HEK293 (cell line): ENCODE data around the gene SLC25A47.

Source experiments
- CTCF ChIA-PET: fragments of 350-600 bp; formaldehyde crosslinking; extraction: SDS; loops from one replicate; lab custom pipeline; 2021; ENCODE audit warnings: antibody characterized with exemption; lab: Yijun Ruan, JAX
- POLR2A ChIA-PET: fragments of 300-600 bp; formaldehyde crosslinking; extraction: SDS; loops from one replicate; lab custom pipeline; 2020; ENCODE audit warnings: antibody characterized with exemption, inconsistent platforms; lab: Yijun Ruan, JAX
- H3K27ac ChIP-seq: fragments of 200-500 bp; sonication (Bioruptor generic); 2 replicates; pipeline ENCODE4 v1.5.1; 2014; ENCODE audit warnings: low read depth, low read length, control low read depth, inconsistent platforms; ENCODE audit errors: extremely low read depth
- H3K36me3 ChIP-seq, 2 experiments: fragments of 200-500 bp in 1 of 2; sonication (Bioruptor generic) in 1 of 2; 1 replicate in 1 of 2; 2 replicates in 1 of 2; pipeline ENCODE4 v1.5.1; 2014 to 2017; ENCODE audit warnings: inconsistent platforms in 2 of 2, low read length in 2 of 2; ENCODE audit not compliant: control insufficient read depth in 2 of 2, insufficient read depth in 1 of 2
- H3K4me1 ChIP-seq: fragments of 200-500 bp; sonication (Bioruptor generic); 2 replicates; pipeline ENCODE4 v1.5.1; 2014; ENCODE audit warnings: mild to moderate bottlenecking, low read length, inconsistent platforms; ENCODE audit not compliant: control insufficient read depth, insufficient read depth
- H3K4me3 ChIP-seq: 2 replicates; pipeline ENCODE4 v1.5.1; 2011; ENCODE audit warnings: low read depth, mild to moderate bottlenecking, control low read depth, low read length, moderate library complexity
- H3K9me3 ChIP-seq: fragments of 200-500 bp; sonication (Bioruptor generic); 2 replicates; pipeline ENCODE4 v1.5.1; 2014; ENCODE audit warnings: low read depth, low read length, inconsistent platforms; ENCODE audit not compliant: control insufficient read depth, insufficient read depth
- GLI2 ChIP-seq: fragments of 450-650 bp; formaldehyde crosslinking; IDR thresholded peaks from 2 replicates; pipeline ENCODE4; 2017; ENCODE audit warnings: missing biosample characterization, missing genetic modification characterization, low read depth, borderline replicate concordance
- OVOL3 ChIP-seq: fragments of 450-650 bp; formaldehyde crosslinking; IDR thresholded peaks from 2 replicates; pipeline ENCODE4 v1.5.1; 2016; ENCODE audit warnings: missing biosample characterization, missing genetic modification characterization
- REST ChIP-seq: fragments of 450-650 bp; formaldehyde crosslinking; IDR thresholded peaks from 2 replicates; pipeline ENCODE4 v1.5.1; 2016; ENCODE audit warnings: missing biosample characterization, missing genetic modification characterization
- SCRT2 ChIP-seq: fragments of 450-650 bp; formaldehyde crosslinking; IDR thresholded peaks from 2 replicates; pipeline ENCODE4 v1.5.1; 2016; ENCODE audit warnings: missing biosample characterization, missing genetic modification characterization
- ZBTB10 ChIP-seq: fragments of 450-650 bp; formaldehyde crosslinking; IDR thresholded peaks from 2 replicates; pipeline ENCODE4 v1.5.1; 2016; ENCODE audit warnings: missing biosample characterization, missing genetic modification characterization
- ZBTB48 ChIP-seq: fragments of 450-650 bp; formaldehyde crosslinking; IDR thresholded peaks from 2 replicates; pipeline ENCODE4 v1.5.1; 2016; ENCODE audit warnings: missing biosample characterization, missing genetic modification characterization
- ZBTB8A ChIP-seq: fragments of 450-650 bp; formaldehyde crosslinking; IDR thresholded peaks from 2 replicates; pipeline ENCODE4 v1.5.1; 2016; ENCODE audit warnings: missing biosample characterization, missing genetic modification characterization
- ZNF138 ChIP-seq: fragments of 450-650 bp; formaldehyde crosslinking; IDR thresholded peaks from 2 replicates; pipeline ENCODE4 v1.5.1; 2016; ENCODE audit warnings: missing biosample characterization, missing genetic modification characterization, borderline replicate concordance
- ZNF157 ChIP-seq: fragments of 450-650 bp; formaldehyde crosslinking; IDR thresholded peaks from 2 replicates; pipeline ENCODE4 v1.5.1; 2016; ENCODE audit warnings: missing biosample characterization, missing genetic modification characterization
- ZNF169 ChIP-seq: fragments of 450-650 bp; formaldehyde crosslinking; IDR thresholded peaks from 2 replicates; pipeline ENCODE4 v1.5.1; 2016; ENCODE audit warnings: missing biosample characterization, missing genetic modification characterization
- ZNF433 ChIP-seq: fragments of 450-650 bp; formaldehyde crosslinking; IDR thresholded peaks from 2 replicates; pipeline ENCODE4 v1.5.1; 2016; ENCODE audit warnings: missing biosample characterization, missing genetic modification characterization, low read depth
- ZNF48 ChIP-seq: fragments of 450-650 bp; formaldehyde crosslinking; IDR thresholded peaks from 2 replicates; pipeline ENCODE4 v1.5.1; 2016; ENCODE audit warnings: missing biosample characterization, missing genetic modification characterization
- ZNF555 ChIP-seq: fragments of 450-650 bp; formaldehyde crosslinking; conservative IDR thresholded peaks from 2 replicates; pipeline ENCODE4 v1.5.1; 2017; ENCODE audit warnings: missing biosample characterization, mild to moderate bottlenecking, missing genetic modification characterization, inconsistent platforms
- ZNF626 ChIP-seq: fragments of 450-650 bp; sonication (Bioruptor Pico); formaldehyde crosslinking; IDR thresholded peaks from 2 replicates; pipeline ENCODE4 v1.5.1; 2018; ENCODE audit warnings: missing biosample characterization, missing genetic modification characterization, inconsistent platforms
- TF ChIP-seq, protein P1 (sequence below): fragments of 450-650 bp; formaldehyde crosslinking; IDR thresholded peaks from 2 replicates; pipeline ENCODE4 v1.5.1; 2016; ENCODE audit warnings: missing biosample characterization, missing genetic modification characterization
- TF ChIP-seq, protein P2 (sequence below): fragments of 450-650 bp; formaldehyde crosslinking; IDR thresholded peaks from 2 replicates; pipeline ENCODE4 v1.5.1; 2016; ENCODE audit warnings: missing biosample characterization, missing genetic modification characterization
- TF ChIP-seq, protein P3 (sequence below): fragments of 450-650 bp; formaldehyde crosslinking; IDR thresholded peaks from 2 replicates; pipeline ENCODE4 v1.5.1; 2016; ENCODE audit warnings: missing biosample characterization, missing genetic modification characterization
- TF ChIP-seq, protein P4 (sequence below): fragments of 450-650 bp; formaldehyde crosslinking; IDR thresholded peaks from 2 replicates; pipeline ENCODE4 v1.5.1; 2016; ENCODE audit warnings: missing biosample characterization, missing genetic modification characterization, borderline replicate concordance
- TF ChIP-seq, protein P5 (sequence below): fragments of 450-650 bp; formaldehyde crosslinking; IDR thresholded peaks from 2 replicates; pipeline ENCODE4 v1.5.1; 2017; ENCODE audit warnings: missing biosample characterization, missing genetic modification characterization

SLC25A47 gene

GRCh38 chr14:100306101-100306997 is 16.8 kb upstream of the SLC25A47 start, which contains the start of gene SLC25A29:
Gene SLC25A29 (minus strand): TSS chr14:100306444. CDS start chr14:100306232, 212 bp downstream.
- ChIA-PET CTCF (no interaction called here), POLR2A (no interaction called here)
- H3K4me1 ChIP-seq = peaks cover 2% of the 10 kb centered on the region; the same call in 1 of the 2 replicates
- TF ChIP-seq, protein P1, sequence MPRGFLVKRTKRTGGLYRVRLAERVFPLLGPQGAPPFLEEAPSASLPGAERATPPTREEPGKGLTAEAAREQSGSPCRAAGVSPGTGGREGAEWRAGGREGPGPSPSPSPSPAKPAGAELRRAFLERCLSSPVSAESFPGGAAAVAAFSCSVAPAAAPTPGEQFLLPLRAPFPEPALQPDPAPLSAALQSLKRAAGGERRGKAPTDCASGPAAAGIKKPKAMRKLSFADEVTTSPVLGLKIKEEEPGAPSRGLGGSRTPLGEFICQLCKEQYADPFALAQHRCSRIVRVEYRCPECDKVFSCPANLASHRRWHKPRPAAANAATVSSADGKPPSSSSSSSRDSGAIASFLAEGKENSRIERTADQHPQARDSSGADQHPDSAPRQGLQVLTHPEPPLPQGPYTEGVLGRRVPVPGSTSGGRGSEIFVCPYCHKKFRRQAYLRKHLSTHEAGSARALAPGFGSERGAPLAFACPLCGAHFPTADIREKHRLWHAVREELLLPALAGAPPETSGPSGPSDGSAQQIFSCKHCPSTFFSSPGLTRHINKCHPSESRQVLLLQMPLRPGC (tag by site-specific recombination) = 0 out of 2 replicates have a peak, but pooled peaks have one; percentile 17
- TF ChIP-seq, protein P2, sequence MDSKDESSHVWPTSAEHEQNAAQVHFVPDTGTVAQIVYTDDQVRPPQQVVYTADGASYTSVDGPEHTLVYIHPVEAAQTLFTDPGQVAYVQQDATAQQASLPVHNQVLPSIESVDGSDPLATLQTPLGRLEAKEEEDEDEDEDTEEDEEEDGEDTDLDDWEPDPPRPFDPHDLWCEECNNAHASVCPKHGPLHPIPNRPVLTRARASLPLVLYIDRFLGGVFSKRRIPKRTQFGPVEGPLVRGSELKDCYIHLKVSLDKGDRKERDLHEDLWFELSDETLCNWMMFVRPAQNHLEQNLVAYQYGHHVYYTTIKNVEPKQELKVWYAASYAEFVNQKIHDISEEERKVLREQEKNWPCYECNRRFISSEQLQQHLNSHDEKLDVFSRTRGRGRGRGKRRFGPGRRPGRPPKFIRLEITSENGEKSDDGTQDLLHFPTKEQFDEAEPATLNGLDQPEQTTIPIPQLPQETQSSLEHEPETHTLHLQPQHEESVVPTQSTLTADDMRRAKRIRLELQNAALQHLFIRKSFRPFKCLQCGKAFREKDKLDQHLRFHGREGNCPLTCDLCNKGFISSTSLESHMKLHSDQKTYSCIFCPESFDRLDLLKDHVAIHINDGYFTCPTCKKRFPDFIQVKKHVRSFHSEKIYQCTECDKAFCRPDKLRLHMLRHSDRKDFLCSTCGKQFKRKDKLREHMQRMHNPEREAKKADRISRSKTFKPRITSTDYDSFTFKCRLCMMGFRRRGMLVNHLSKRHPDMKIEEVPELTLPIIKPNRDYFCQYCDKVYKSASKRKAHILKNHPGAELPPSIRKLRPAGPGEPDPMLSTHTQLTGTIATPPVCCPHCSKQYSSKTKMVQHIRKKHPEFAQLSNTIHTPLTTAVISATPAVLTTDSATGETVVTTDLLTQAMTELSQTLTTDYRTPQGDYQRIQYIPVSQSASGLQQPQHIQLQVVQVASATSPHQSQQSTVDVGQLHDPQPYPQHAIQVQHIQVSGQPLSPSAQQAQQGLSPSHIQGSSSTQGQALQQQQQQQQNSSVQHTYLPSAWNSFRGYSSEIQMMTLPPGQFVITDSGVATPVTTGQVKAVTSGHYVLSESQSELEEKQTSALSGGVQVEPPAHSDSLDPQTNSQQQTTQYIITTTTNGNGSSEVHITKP (tag by site-specific recombination) = peak; percentile 39; the same call in 1 of the 2 replicates
- TF ChIP-seq ZNF433 (tag by site-specific recombination) (no peak), GLI2 (tag by site-specific recombination) (no peak), ZNF48 (tag by site-specific recombination) (no peak), ZNF626 (no peak), REST (tag by site-specific recombination) (no peak), ZNF555 (tag by site-specific recombination) (no peak), ZNF138 (tag by site-specific recombination) (no peak), ZBTB10 (tag by site-specific recombination) (no peak), ZNF157 (tag by site-specific recombination) (no peak), ZBTB8A (0 out of 2 replicates have a peak, but pooled peaks have one; percentile 68), ZBTB48 (tag by site-specific recombination) (peak; percentile 62; the same call in 1 of the 2 replicates), SCRT2 (tag by site-specific recombination) (no peak), ZNF169 (tag by site-specific recombination) (no peak), OVOL3 (no peak)
- TF ChIP-seq, protein P3, sequence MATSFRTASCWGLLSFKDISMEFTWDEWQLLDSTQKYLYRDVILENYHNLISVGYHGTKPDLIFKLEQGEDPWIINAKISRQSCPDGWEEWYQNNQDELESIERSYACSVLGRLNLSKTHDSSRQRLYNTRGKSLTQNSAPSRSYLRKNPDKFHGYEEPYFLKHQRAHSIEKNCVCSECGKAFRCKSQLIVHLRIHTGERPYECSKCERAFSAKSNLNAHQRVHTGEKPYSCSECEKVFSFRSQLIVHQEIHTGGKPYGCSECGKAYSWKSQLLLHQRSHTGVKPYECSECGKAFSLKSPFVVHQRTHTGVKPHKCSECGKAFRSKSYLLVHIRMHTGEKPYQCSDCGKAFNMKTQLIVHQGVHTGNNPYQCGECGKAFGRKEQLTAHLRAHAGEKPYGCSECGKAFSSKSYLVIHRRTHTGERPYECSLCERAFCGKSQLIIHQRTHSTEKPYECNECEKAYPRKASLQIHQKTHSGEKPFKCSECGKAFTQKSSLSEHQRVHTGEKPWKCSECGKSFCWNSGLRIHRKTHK (tag by site-specific recombination) = no peak
- TF ChIP-seq, protein P4, sequence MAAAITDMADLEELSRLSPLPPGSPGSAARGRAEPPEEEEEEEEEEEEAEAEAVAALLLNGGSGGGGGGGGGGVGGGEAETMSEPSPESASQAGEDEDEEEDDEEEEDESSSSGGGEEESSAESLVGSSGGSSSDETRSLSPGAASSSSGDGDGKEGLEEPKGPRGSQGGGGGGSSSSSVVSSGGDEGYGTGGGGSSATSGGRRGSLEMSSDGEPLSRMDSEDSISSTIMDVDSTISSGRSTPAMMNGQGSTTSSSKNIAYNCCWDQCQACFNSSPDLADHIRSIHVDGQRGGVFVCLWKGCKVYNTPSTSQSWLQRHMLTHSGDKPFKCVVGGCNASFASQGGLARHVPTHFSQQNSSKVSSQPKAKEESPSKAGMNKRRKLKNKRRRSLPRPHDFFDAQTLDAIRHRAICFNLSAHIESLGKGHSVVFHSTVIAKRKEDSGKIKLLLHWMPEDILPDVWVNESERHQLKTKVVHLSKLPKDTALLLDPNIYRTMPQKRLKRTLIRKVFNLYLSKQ (tag by site-specific recombination) = no peak
- TF ChIP-seq, protein P5, sequence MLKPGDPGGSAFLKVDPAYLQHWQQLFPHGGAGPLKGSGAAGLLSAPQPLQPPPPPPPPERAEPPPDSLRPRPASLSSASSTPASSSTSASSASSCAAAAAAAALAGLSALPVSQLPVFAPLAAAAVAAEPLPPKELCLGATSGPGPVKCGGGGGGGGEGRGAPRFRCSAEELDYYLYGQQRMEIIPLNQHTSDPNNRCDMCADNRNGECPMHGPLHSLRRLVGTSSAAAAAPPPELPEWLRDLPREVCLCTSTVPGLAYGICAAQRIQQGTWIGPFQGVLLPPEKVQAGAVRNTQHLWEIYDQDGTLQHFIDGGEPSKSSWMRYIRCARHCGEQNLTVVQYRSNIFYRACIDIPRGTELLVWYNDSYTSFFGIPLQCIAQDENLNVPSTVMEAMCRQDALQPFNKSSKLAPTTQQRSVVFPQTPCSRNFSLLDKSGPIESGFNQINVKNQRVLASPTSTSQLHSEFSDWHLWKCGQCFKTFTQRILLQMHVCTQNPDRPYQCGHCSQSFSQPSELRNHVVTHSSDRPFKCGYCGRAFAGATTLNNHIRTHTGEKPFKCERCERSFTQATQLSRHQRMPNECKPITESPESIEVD (tag by site-specific recombination) = no peak

More at GRCh38 chr14:100306101-100306997, 16.8 kb upstream of the SLC25A47 start, which contains the start of gene SLC25A29:
- H3K36me3 ChIP-seq = no peaks in the 10 kb centered on the region
- no peaks in the 10 kb centered on the region for H3K9me3 ChIP-seq
- peak within 1 kb of the TSS; percentile 71 for H3K4me3 ChIP-seq
- H3K27ac ChIP-seq = peak within 1 kb of the TSS; percentile 60; the same call in 1 of the 2 replicates
